Measurements from ENCODE around the gene DOP1A.
A peak's percentile ranks its signal among the peaks of the same experiment; 100 is the strongest.

The DOP1A gene

DNA sequence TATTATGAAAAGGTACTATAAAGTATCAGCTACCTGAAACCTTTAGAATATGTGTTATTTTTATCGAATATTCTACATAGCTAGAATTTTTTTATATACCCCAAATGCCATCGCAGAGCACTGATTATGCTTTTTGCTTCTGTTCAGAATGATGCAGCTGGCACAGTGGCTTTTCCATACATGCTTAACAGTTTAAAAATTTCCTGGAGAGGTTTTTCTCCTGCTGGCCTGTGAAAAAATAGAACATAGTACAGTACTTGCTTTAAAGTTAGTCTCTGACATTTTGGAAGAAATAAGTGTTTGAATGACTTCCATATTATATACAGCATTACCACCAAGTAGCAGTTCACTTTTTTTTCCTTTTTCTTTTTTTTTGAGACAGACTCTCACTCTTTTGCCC is 5.3 kb downstream of the DOP1A start:
- FAIRE-seq (no peak), DNase-seq (ENCODE audit: extremely low spot score, insufficient read length, low read depth) (no peak)

DNA sequence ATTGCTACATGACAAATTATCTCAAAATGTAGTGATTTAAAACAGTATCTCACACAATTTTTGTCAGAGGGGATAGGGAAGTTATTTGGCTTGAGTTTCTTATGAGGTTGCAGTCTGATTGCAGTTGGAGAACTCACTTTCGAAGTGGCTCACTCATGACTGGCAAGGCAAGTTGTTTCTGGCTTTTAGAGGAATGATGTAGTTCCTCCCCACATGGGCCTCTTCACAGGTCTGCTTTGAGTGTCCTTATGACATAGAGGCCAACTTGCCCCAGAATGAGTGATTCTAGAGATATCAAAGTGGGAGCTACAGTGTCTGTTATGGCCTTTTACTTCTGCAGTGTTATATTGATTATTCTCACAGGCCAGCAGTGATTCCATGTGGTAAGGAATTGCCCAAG is 6.1 kb downstream of the DOP1A start:
- no peak for DNase-seq (ENCODE audit: extremely low spot score, insufficient read length, low read depth)
- FAIRE-seq = no peak

DNA sequence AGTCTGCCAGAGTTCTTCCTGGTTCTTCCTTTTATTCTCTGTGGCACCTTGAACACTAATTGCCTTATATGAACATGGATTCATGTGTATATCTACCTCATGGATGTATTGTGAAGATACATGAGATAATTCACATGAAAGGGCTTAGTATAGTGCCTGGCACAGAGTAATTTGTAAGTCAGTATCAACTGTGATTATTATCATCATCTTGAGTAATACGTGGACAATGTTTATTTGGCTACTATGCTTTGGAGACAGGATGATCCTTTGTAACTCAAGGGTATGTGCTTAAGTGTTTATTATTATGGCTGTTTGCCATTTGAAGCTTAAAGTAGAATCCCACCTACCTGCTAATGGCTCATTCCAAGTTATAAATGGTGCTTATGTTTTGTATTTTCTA is 16.0 kb downstream of the DOP1A start:
- FAIRE-seq (no peak), DNase-seq (ENCODE audit: extremely low spot score, insufficient read length, low read depth) (no peak)

DNA sequence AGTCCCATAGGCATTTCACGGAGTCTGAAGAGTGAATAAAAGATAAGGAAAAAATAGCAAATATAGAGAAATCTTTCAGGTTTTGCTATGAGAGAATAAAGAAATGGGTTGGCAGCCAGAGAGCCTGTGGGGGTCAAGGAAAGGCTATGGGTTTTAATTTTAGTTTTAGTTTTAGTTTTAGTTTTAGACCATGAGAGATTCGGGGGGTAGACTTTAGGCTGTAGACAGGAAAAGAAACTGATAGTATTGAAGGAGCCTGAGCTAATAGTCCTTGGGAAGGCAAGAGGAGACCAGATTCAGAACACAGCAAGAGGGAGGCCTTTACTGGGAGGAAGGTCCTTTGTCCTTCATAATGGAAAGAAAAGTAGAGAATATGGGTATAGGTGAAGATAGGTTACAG is 19.3 kb downstream of the DOP1A start:
- no peak for DNase-seq (ENCODE audit: extremely low spot score, insufficient read length, low read depth)
- peak; percentile 93 for FAIRE-seq

DNA sequence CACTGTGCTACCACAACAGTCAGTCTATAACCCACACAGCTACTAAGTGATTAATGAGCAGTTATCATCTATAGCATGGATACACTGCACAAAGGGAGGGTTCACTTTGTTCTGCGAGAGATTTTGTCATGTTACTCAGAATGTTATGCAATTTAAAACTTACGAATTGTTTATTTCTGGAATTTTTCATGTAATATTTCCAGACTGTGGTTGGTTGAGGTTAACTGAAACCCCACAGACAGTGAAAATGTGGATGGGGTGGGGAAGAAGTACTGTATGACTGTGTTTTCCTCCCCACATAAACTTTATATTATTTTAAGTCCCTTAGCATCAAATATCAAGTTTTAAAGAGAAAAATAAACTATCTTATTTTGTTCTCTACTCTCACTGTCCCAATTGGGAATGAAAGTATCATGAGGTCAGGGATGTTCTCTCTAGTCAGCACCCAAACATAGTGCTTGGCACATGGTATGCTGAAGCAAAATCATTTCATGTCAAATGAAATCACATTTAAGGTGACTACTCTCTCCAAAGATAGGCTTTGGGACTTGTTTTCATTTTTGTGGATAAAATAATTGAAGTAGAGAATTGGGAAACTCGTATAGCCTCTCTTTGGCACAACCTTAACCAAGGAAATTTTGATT is 25.4 kb downstream of the DOP1A start:
- DNase-seq (ENCODE audit: extremely low spot score, insufficient read length, low read depth) = no peak

DNA sequence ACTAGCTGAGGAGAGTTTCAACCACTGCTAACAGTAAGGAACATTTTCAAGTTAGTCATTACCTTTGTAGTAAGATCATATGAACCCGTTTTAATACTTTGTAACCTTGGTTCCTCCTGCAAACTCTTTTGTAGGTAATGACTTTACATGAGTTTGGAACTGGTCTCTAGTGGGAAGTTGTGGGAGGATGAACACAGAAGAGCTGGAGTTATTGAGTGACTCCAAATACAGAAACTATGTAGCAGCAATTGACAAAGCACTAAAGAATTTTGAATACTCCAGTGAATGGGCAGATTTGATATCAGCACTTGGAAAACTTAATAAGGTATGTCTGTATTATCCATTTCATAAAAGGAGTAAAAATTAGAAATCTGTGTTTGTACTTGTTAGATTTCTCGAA is 29.3 kb downstream of the DOP1A start:
- no peak for FAIRE-seq
- no peak for DNase-seq (ENCODE audit: extremely low spot score, insufficient read length, low read depth)

More for the DNA sequence above, 25.4 kb downstream of the DOP1A start:
- no peak for FAIRE-seq

DNA sequence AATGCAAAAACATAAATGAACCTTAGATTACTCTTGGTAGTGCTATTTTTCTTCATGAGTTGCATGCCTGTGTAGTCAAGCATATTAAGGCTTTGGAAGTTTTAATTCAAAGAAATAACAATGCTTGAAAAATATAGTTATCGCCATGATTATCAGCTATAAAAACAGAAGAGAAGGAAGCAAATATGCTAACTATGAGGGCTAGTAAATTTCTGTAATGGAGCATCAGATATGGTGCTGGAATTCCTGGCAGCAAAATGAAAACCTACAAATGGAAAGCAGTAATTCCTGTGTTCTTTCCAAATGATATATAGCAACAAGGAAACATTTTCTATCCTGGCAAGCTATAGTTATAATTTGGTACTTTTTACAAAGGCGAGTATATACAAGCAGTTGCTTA is 29.7 kb downstream of the DOP1A start:
- DNase-seq (ENCODE audit: extremely low spot score, insufficient read length, low read depth) (no peak), FAIRE-seq (no peak)

DNA sequence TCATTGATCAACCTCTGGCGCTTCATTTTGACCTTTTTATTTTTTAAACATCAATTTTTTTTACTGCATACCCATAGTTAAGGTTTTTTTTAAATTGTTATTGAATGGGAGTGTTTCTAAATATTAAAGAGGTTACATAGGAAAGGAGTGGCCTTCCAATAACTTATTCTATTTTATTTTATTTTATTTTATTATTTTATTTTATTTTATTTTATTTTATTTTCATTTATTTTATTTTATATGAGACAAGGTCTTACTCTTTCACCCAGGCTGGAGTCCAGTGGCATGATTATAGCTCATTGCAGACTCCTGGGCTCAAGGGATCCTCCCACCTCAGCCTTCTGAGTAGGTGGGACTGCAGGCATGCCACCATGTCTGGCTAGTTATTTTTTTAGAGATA is 30.2 kb downstream of the DOP1A start:
- no peak for DNase-seq (ENCODE audit: extremely low spot score, insufficient read length, low read depth)
- no peak for FAIRE-seq

DNA sequence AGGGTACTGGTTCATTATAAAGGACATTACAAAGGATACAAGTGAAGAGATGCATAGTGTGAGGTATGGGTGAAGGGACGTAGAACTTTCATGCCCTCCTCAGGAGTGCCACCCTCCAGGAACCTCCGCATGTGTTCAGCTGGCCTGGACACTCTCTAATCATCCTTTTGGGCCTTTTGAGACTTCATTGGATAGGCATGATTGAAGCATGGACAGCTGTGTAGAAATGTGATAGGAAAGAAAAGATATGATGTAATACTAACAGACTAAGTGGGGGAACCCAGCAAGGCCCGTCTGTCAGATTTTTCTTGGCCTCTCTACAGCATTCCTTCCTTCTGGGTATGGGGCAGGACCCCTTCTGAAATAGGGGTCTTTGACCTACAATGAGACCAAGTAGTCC is 31.1 kb downstream of the DOP1A start:
- DNase-seq (ENCODE audit: extremely low spot score, insufficient read length, low read depth) (no peak), FAIRE-seq (no peak)

DNA sequence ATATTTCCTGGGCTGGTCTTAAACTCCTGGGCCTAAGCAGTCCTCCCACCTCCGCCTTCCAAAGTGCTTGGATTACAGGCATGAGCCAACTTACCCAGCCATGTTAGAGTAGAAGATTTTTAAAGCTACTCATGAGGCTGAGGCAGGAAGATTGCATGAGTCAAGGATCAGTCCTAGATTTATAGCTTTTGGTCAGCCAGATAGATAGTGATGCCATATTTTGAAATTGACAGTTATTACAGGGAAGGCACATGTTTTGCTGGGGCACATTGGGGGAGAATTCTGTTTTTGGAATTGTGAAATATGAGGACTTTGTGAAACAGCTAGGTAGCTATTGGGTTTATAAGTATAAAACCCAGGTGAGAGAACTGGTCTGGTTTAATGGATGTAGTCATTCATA is 40.9 kb downstream of the DOP1A start:
- no peak for DNase-seq (ENCODE audit: extremely low spot score, insufficient read length, low read depth)
- FAIRE-seq = no peak

DNA sequence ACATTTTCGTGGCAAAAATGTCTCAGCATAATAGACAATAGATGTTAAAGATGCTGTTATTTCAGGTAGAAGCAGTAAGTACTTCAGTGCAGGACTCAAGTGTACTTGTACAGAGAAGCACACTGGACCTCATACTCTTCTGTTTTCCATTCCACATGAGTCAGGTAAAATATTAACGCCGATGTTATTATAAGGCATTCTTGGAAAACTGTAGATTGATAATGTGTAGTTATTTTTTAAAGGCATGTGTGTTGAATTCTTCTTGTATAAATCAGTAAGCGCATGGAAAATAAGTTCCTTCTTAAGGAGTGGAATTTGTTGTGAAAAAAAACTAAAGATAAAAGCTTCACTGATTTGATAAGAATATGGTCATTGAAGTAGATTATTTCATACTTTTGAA is 45.8 kb downstream of the DOP1A start:
- FAIRE-seq = no peak
- no peak for DNase-seq (ENCODE audit: extremely low spot score, insufficient read length, low read depth)

DNA sequence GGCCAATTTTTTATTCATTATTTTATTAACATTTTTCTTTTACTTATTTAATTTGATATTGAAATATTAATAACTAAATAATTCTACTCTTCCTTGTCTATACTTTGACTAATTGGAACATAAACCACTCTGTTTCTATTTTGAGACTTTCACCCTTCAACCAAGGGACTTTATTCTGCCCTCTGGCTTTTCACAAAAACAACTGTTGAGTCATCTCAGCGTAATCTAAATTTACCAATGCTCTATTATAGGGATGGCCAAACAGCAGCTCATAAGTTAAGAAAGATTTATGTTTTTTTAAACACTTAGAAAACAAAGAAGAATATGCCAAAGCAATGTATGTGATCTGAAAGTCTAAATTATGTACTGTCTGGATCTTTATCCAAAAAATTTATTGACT is 46.7 kb downstream of the DOP1A start:
- FAIRE-seq (no peak), DNase-seq (ENCODE audit: extremely low spot score, insufficient read length, low read depth) (no peak)

DNA sequence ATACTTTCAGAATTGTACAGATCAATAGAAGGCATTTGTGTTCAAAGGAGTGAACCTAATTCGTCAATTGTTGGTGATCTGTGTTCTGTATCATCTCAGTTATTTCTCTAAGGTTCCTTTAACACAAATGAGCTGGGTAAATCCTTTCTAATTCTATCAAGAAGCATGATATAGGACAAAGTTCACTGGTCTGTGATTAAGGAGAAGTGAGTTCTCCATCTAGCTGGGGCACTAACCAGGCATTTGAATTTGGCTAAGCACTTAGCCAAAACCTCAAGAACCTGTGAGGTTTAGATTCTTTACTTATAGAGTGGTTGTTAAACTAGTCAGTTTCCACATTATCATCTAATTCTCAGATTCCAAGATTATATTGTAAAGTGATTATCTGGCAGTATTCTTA is 50.3 kb downstream of the DOP1A start:
- FAIRE-seq = no peak
- DNase-seq (ENCODE audit: extremely low spot score, insufficient read length, low read depth) = no peak

DNA sequence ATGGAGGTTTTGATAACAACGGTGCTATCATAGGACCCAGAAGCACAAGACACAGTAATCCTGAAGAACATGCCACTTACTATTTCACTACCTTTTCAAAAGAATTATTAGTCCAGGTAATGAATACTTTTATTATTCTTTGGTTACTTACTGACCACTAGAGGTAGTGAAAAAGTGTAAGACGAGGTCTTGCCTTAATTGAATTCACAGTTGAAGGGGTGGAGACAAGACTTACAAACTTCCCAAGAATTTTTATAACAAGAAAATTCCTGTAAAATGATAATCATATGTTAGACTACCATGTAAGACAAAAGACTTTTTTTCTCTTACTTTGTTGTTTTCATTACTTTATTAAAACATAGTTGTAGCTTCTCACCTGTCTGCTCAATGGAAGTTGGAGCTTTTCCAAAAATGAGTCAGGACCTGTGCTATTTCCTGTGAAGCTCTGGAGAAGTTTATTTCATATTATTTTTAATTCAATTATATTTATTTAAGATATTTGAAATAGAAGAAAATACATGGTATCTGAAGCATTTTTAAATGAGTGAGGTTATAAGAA is 52.4 kb downstream of the DOP1A start:
- FAIRE-seq = no peak
- DNase-seq (ENCODE audit: extremely low spot score, insufficient read length, low read depth) = no peak

DNA sequence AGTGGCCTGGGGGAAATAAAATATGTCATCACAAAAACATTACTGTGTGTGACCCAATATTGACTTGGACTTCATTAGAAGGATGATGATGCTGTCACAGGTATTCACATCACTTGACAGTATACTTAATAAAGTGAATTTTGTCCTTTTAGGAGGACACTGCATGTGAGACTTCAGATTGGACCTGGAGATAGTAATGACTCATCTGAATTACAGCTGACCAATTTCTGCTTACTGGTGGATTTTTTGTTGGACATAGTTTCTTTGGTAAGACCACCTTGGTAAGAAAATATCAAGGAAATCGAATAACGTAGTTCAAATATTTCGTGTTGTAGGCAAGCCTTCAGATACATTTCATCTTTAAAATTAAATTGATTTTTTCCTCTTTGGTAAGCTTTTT is 57.1 kb downstream of the DOP1A start:
- no peak for FAIRE-seq

DNA sequence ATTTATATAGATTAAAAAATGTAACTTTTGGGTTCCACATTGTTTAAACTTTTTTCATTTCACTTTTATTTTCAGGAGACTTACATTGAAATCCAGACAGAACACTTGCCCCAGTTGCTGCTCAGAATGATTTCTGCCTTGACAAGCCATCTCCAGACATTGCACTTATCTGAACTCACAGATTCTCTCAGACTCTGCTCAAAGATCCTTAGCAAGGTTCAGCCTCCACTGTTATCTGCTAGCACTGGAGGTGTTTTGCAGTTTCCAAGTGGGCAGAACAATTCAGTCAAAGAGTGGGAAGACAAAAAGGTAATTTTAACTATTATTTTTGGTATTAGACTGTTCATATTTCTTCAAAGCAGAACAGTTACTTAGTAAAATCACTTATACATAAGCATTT is 58.0 kb downstream of the DOP1A start:
- DNase-seq (ENCODE audit: extremely low spot score, insufficient read length, low read depth) (no peak), FAIRE-seq (no peak)

More for the DNA sequence above, 57.1 kb downstream of the DOP1A start:
- DNase-seq (ENCODE audit: extremely low spot score, insufficient read length, low read depth) = no peak

DNA sequence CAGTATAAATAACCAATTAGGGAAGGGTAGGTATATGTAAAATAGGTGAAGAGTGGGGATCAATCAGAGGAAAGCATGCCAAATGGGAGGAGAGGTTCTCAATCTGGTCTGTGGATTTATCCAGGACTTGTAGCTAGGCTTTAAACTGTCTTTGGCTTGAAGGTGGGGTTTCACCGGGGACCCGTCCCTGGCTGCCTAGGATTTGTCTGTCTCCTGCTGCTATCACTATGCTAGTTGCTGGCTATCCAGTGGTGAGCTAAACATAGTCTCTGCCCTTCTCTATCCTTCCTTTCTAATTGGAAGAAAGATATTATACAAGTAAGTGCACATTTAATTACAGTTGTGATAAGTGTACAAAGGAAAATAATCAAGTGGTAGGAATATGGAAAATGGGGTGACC is 58.8 kb downstream of the DOP1A start:
- DNase-seq (ENCODE audit: extremely low spot score, insufficient read length, low read depth) (no peak), FAIRE-seq (no peak)

DNA sequence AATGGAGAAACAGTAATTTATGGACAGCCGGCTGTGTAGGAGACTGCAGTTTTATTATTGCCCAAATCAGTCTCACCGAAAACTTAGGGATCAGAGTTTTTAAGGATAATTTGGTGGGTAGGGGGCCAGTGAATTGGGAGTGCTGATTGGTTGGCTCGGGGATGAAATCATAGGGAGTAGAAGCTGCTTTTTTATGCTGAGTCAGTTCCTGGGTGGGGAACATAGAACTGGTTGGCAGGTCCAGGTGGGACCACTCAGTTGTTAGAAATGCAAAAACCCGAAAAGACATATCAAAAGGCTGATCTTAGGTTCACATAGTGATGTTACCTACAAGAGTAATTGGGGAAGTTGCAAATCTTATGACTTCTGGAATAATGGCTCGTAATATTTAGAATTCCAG is 59.3 kb downstream of the DOP1A start:
- DNase-seq (ENCODE audit: extremely low spot score, insufficient read length, low read depth) = no peak
- no peak for FAIRE-seq

DNA sequence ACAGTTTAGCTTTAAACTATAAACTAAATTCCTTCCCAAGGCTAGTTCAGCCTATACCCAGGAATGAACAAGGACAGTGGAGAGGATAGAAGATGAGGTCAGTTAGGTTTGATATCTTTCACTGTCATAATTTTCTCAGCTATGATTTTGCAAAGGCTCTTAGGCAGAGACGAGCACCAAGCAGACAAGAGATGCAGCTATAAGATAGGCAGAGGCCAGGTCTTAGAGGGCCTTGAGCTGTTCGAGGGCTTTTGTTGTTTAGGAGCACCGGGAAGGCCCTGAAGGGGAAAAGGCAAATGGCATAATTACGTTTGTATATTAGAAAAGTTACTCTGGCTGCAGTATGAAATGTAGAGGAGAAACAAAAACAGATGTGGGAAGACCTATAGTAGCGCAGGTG is 59.8 kb downstream of the DOP1A start:
- FAIRE-seq (no peak), DNase-seq (ENCODE audit: extremely low spot score, insufficient read length, low read depth) (no peak)

DNA sequence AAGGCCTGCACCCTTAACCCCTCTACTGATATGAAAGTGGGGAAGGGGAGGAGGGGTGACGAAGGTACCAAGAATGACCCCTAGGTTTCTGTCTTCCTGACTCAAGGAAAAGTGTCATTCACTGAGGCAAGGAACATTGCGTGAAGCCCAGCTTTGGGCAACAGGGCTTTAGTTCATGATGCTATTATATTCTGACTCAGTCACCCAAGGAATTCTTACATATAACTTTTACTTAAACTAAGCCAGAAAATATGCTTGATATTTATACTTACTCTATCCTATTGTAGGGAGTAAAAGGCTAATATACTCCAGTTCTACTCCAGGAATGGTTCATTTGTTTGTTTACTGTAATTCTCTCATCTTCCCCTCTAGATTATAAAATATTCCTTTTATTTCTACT is 60.5 kb downstream of the DOP1A start:
- FAIRE-seq = no peak
- DNase-seq (ENCODE audit: extremely low spot score, insufficient read length, low read depth) = no peak

DNA sequence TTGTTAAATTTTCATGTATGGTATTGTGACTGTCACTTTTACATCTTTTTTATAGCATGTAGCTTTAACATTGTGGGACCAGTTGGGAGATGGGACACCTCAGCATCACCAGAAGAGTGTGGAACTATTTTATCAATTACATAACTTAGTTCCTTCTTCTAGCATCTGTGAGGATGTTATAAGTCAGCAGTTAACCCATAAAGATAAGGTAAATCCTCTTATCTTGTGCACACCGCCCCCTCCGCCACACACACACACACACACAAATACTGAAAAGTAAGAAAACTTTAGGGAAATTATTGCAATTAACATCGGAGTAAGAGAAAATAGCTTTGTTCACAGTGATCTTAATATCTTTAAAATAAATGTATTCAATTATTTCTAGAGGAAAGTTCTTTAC is 64.7 kb downstream of the DOP1A start:
- no peak for FAIRE-seq
- no peak for DNase-seq (ENCODE audit: extremely low spot score, insufficient read length, low read depth)

DNA sequence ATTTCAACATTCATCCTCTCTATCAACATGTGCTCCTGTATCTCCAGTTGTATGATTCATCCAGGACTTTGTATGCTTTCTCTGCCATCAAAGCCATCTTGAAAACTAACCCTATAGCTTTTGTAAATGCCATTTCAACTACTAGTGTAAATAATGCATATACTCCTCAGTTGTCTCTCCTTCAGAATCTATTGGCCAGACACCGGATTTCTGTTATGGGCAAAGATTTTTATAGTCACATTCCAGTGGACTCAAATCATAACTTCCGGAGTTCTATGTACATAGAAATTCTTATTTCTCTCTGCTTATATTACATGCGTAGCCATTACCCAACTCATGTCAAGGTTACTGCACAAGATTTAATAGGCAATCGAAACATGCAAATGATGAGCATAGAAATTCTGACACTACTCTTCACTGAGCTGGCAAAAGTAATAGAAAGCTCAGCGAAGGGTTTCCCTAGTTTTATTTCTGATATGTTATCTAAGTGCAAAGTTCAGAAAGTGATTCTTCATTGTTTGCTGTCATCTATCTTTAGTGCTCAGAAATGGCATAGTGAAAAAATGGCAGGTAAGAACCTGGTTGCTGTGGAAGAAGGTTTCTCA is 70.7 kb downstream of the DOP1A start:
- FAIRE-seq = no peak

More for the DNA sequence above, 70.7 kb downstream of the DOP1A start:
- DNase-seq (ENCODE audit: extremely low spot score, insufficient read length, low read depth) = no peak

Data from GM18507 (cell line).